Hematopoietic multipotent progenitor cell treated with erythropoietin and hydrocortisone succinate and interleukin-3 and kit ligand, for 4 days (in vitro differentiated cells): ENCODE measurements around the gene ITPR3.

ENCODE experiments used
- DNase-seq: peaks from one replicate; pipeline ENCODE4 v3.0.0-alpha.2; 2015

Gene ITPR3

DNA sequence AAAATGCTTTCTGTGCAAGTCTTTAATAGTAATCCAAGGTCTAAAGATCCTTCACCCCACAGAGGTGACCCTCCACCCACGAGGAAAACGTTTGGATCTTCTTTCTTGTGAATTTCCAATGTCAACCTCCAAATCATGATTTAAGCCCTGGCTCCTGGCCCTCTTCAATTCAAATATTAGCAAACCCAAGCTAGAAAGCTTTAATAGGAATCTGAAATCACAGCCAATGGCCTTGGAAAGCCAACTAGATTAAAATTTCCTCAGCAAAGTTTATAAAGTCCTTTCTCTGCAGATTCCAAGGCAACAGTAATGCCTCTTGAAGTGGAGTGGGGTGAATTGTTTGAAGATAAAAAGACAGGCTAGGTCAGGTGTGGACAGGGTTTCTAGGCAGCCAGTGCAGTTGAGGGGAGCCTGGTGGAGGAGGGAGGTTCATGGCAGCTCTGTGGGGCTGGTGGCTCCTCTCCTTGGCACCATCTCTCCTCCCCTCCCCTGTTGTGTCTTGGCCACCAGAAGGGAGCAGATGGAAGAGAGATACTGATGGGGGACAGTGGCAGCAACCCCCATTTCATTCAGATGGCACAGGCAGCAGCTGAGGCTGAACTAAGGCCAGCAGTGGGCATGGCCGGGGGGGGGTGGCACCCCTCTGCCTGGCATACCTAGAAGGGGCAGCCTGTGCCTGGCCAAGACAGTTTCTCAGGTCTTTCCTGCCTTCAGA lies 102.4 kb downstream of the ITPR3 start:
- DNase-seq, result no peak

DNA sequence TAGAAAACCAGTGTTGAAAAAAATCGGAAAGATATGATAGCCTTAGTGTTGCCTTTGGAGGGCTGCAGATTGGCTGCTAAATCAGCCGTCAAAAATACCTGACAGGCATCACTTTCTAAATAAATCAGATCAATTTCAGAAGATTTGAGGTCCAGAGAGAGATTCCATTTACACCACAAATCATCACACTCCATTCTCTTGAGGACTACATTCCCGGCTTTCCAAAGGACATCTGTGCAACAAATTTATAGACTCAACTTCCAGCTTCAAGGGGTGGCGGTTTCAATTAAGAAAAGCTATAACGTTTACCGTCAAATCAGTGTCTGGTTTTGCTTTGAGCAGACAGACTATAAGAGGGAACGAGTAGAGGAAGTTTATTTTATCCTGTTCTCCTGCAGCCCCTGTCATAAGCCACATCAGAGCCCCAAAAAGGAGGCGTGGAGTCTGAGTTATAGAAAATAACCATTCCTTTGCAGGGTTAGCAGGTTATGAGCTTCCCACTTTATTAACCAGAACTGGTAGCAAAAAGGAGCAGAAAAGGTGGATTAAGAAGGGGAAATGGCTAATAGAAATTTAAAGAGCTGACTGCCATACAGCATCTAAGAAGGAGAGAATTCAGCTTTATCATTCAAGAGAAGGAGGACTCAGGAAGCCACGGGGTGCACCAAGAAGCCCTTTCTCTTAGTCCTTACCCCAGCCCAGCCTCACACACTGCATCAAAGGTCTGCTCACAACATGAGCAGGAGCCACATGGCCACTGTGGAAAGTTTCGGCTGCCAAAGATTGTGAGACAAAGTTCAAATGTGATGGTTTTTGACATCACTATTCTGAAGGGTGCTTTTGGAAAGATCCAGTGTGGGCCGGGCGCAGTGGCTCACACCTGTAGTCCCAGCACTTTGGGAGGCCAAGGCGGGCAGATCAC lies 103.2 kb downstream of the ITPR3 start:
- DNase-seq, result no peak

DNA sequence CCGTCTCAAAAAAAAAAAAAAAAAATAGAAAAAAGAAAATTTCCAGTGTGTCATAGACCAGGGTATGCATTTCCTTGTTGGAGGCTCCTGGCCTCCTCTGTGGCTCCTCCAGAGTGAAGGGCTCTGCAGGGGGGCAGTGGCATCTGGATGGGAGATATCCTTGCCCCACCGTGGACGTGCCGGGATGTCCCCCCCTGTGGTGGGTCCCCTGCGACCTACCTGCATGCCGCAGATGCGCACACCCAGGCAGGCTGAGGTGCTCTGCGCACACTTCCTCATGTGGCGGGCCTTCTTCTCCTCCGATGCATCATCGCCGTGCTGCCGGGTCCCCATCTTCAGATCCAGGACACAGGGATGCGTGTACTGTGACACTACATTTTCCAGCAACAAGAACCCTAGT lies 104.1 kb downstream of the ITPR3 start:
- no peak for DNase-seq

DNA sequence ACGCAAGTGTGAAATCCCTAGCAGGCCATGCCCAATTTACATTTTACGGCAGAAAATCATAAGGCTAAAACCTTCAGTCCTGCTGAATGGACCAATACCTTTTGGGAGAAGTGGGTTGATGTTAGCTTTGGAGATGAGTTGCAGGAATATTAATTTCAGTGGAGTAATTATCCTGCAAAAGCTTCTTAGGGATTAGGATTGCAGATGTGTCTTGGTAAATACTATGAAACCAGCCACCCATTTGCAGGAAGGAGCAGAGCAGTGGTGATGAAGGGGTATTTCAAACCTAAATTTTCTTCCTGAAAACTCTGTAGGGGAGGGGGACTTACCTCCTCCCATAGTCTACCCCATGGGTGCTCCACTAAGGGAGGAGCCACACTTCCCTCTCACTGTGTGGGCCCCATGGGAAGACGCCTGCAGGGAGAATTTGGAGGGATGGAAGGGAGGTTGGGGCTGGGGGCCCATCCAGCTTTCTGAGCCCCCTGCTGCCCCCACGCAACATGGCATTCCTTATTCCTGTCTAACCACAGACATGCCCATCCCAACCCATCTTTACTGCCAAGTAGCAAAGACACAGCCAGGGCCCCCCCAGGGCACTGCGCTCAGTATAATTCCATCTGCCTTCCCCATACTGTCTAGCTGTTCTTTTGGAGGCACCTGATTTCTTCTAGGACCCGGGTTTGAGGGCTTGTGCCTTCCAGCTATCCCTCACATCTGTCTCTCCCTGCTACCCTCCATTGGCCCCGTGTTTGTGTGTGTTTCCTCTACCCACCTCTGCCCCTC lies 105.0 kb downstream of the ITPR3 start:
- DNase-seq, result no peak

DNA sequence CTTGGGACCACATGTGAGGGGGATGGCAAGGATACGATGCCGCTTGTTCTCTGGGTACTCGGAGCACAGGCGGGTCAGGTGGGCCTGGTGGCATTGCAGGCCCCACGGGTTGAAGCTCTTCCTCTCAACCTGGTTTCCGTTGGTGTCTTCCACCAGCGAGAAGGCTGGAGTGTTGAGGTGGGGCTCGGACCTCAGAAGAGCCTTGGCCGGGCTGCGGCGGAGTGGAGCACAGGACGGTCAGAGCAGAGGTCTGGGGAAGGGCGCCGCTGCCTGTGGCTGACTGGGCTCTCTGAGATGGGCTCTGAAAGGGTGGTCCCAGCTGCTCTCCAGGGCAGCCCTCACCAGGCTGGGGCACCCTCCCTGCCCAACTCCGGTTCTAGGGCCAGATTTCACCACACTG lies 105.6 kb downstream of the ITPR3 start:
- DNase-seq, result no peak

DNA sequence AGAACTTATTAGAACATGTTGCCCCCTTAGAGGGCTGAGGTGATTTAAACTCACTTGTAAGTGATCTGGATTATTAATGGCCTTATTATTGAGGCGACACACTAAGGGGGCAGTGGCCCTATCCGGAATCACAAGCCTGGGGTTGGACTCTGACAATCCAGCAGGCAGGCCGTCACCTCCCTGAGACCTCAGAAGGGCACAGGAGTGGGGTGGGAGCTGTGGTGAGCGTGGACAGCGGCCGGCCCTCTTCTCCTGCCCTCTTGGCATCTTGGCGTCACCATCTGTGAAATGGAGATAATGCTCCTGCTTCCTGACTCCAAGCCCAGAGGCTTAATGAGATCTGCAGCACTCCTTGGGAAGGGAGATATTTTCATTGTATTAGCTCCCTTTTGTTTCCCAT lies 106.0 kb downstream of the ITPR3 start:
- DNase-seq, result no peak

DNA sequence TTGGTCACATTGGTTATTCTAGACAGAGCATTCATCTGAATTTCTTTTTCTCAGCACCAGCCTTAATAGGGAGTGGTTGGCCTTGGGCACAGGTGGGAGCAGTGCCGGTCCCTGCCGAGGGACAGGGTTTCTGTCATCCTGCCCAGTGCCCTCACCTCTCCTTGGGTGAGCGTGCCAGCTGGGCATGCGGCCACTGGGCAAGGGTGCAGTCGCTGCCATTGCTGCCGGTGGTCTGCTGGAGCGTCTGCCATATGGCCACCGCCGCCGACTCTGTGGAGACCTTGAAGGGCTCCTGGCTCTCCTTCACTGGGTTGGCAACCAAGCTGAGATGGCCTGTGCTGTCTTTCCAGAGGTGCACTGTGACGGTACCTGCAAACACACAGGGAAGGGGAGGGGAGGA lies 106.8 kb downstream of the ITPR3 start:
- no peak for DNase-seq

DNA sequence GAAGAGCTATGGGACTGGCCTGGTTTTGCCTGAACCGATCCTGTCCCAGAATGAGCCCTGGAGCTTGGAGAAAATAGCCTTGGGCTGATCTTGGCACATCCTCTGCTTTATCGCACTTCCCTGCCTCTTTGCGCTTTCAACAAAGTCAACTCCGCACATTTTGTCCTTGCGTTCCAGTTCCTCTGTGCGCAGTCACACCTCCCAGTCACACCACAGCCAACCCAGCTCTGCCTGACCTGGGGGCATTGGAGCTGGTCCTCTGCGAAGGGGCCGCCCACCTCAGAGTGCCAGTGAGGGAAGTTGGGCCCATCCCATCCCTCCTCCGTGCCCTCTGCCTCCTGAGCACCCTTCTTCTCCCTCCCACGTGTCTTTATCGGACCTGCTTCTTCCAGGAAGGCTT lies 107.3 kb downstream of the ITPR3 start:
- no peak for DNase-seq

DNA sequence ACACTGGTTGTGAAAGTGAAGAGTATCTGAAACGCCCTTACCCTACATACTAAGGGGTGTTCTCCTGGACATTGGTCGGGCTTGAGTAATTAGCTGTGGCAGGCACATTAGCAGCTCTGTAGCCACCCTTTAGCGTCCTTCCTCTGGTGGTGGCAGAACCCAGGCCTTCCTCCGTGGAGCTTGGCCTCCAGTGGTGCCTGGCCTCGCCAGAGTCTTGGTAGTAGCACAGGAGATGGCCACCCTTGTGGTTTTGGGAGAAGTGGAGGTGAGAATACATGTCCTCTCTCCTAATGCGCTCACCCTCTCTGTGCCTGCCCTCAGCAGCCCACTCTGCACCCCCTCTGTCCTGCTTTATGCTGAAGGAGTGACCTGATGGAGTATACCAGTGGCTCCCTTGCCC lies 107.9 kb downstream of the ITPR3 start:
- DNase-seq, result no peak

DNA sequence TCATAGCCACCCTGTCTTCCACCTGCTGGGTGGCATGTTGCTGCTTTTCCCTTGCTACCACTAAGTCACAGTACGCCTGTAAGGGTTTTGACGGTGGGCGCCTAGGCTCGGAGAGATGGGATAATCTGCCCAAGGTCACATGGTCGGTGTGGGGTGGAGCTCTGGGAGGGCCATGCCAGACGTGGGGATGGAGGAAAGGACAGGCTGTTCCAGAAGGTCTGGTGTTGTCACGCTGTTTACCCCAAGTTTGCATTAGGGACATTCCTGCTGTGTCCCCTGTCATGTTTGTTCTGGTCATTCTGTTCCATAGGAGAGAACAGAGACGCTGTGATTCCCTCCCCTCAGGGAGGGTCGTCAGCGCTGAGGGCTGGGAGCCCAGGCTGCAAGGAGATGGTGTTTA lies 109.5 kb downstream of the ITPR3 start:
- no peak for DNase-seq

DNA sequence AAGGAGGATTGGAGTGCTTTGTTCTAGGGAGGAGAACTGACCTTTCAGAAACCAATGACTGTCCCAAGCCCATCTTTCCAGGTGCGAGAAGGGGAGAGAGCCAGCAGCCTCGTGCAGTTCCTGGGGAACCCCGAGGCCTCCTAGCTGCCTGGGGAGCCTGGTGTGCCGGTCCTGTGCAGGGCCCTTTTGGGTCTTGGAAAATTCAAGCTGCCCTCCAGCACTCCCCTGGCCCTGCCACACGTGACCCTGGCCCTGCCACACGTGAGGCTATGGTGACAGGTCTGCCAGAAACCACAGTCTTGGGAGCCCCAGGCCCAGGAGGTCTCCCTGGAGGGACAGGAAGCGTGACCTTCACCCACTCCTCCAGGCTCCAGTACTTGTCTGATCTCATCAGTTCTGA lies 109.9 kb downstream of the ITPR3 start:
- DNase-seq, result no peak

DNA sequence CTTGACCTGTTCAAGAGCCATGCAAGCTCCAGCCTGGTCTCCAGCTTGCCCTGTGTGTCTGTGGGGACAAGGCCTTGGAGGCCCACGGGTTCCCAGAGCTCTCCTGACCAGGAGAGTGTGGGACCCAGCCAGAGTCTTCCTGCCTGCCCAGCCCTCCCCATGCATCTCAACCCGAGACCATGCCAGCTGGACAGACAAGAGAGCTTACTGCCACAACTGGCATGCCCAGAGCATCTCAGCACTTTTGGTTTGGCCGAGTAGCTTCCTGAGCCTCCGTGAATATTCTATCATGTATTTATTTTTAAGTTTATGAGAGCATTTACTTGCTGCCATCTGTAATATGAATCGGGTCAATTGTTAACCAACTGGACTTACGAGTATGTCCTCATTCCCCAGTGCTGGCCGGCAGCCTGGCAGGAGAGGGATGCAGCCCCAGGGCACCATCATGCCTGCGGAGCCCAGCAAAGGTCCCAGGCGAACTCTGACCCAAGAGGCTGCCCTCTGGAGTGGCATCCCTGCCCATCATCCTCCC lies 110.7 kb downstream of the ITPR3 start:
- DNase-seq, result no peak

DNA sequence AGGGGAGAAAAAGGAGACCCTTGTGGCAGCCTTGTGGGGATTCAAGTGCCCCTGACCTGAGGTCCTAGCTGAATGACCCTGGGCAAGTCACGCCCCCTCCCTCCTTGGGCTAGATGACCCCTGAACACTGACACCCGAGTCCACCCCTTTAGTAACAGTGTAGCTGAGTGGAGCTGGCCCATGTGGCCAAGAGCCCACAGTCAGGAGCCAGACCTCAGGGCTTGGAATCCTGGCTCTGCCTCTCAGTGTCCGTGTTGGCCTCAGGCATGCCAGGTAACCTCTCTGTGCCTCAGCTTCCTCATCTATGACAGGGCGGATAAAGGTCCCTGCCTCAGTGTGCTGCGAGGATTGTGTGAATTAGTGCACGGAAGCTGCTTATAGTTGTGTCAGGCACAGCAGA lies 111.3 kb downstream of the ITPR3 start:
- no peak for DNase-seq

DNA sequence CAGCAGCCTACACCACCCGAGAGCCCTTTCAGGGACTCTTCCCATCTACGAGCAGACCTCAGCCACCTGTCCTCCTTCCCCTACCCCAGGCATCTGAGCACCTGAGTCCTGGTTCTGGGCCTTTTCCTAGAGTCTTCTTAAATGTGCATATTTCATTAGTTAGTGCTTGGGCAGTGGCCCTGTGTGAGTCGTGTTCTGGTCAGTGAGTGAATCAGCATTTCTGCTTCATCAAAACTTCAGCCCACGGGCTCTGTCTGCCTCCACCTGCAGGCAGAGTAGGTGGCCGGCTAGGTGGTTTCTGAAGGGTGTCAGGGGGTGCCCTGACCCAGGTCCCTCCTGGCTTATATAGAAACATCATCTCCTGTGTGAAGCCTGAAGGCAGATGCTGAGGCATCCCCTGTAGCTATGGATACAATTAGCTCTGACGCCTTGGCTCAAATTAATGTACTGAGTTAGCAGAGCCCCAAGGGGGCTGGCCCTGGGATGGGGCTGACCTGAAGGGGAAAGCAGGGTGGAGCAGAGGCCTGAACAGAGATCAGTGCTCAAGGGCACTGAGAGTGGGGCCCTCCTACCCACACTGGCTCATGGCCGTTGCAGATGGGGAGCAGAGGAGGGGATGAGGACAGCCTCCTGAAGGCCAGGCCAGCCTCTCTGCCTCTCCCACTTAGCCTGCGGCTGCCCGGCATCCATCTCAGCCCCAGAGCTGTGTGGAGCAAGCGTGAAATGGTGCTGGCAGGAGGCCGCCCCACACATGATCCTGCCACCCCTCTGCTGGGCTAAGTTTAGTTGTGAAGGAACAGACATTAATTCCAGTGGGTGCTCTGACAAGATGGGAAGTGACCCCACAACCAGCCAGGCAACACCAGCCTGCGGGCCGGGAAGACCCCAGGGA lies 111.9 kb downstream of the ITPR3 start:
- no peak for DNase-seq

DNA sequence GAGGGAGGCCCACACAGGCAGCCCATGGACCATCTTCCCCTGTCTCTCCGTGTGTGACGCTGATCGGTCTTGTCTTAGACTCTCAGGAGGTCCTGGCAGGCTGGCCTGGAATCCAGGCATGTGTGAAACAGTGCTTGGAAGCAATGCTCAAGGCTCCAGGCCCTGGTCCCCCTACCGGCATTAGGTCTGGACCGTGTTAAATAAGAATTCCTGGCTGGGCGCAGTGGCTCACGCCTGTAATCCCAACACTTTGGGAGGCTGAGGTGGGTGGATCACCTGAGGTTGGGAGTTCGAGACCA lies 112.5 kb downstream of the ITPR3 start:
- DNase-seq, result no peak

DNA sequence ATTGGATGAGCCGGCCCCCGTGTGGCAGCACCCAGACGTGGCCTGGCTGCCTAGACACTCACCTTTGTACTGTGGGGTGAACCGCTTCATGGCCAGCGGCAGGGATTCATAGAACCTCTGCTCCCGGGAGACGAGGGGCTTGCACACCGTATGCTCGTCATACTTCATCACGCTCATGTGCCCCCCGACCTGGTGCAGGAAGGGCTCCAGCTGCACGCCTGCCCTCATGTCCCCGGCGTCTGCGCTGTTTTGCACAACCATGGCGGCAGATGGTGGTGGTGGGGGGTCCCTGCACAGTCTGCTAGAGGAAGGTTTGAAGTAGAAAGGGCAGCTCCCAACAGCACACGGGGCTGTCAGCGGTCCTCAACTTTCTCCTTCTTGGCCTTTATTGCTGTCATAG lies 114.1 kb downstream of the ITPR3 start:
- no peak for DNase-seq

DNA sequence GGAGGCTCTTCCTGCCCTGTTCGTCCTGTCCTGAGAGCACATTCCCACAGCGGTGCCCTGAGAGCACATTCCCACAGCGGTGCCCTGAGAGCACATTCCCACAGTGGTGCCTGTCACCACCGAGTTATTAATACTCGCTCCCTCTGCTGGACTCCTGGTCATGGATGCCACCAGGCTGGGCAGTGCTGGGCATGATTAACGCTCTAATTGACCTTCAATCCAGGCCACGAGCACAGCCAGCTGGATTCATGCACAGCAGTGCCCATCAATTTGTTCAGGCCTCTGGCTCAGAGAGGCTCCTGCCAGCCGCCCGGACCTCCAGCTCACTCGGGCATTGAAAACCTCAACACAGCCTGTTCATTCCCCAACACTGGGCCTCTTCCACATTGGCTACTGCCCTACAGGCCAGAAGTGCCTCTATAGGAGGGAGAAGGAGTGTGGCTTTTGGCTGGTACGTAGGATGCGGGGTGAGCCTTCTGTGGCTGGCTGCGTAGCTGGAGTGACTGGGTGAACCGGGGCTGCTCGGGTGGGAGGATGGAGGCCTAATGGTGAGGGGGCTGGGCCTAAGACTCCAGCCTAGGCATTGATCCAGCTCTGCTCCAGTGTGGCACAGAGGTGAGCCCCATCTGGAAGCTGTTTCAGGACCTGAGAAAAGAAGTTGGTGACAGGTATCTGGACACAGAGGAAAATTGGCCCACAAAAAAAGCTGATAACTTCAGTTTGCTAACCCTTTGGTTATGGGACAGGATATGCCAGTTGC lies 116.3 kb downstream of the ITPR3 start:
- DNase-seq, result no peak

DNA sequence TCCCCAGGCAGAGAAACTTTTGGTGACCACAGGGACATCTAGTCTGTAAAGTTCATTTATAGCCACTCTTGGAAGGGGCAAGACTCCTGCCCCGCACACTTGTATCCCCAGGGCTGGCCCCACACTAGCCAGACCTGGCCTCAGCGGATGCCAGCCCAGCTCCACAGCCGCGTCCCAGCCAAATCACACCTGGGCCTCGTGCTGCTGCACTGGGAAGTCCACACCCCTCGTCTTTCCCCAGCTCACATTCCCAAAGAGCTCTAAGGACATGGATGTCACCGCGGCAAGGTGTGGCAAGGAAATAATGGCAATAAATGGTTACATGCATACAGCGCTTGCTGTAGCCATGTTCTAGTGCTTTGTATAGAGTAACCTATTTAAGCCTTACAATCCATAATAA lies 117.0 kb downstream of the ITPR3 start:
- no peak for DNase-seq

DNA sequence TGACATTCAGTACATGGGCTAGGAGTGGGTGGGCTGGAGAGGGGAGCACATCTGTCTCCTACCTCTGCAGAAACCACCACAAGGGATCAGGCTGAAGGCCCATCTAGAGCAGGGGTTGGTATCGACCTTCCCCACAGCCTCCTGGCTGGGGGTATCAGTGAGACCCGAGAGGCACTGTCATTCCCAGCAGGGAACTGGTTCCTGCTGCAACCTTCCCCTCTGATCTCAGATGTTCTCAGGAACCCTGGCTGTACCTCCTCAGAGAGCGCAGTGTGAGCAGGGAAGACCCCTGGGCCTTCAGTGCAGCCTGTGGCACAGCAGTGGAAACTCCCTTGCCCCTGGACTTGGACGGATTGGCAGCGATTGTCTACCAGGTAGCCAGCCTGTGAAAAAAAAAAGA lies 117.8 kb downstream of the ITPR3 start:
- DNase-seq, result no peak

DNA sequence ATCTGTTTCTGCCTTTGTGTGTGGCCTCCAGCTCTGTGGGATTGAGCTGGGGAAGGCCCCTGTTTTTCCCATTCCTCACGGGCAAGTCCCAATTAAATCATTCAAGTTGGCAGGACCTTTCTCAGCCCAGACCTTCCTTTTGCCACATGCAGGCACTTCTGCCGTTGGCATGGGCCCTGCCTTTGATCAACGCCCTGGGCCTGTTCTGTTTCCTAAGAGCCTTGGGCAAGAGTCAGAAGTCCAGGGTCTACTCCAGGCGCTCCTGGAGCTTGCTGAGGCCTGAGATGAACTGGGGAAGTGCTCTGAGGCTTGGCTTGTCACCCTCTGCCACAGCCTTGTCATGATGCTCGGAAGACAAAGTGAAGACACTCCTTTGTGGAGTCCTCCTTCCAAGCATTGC lies 118.4 kb downstream of the ITPR3 start:
- DNase-seq, result no peak

DNA sequence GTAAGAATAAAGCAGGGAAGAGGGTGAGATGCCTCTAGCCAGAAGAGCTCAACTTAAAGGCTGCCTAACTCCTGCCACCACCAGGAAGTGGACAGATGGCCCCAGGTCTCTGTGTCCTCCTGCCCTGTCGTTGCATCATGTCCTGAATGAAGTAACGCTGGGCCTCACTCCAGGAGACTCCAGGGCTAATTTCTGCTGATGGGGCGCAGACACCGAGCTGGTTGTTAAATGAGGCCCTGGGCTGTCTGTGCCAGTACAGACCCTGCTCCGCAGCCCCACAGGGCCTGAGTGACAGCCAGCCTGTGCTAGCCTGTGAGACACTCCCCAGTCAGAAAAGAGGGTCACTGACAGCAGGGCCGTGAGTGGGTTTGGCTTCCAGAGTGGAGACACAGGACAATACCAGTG lies 119.1 kb downstream of the ITPR3 start:
- no peak for DNase-seq

DNA sequence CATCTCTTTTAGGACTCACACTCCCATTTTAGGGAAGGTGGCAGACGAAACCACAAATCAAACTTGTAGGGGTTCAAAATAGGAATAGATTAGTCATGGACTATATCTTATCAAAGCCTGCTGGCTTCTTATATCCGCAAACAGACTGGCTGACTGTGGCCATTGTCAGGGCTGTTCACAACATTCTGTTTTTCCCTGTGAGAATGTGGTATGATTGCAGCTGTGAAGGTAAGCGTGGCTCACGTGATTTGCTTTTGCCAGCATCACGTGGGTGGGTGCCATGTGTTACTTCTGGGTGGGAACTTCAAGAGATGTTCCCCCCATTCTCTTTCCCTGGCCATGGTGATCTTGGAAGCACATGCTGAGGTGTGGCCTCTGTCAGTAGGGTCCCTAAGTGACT lies 119.7 kb downstream of the ITPR3 start:
- no peak for DNase-seq
